HepG2 (cell line): Measurements from ENCODE around the gene NOL4L. TPM values are rescaled to one million over a fixed set of nuclear protein-coding genes. Genes with fewer than 3 reads are reported as not detected.

Experiments
- ATAC-seq: fragments of 200-7000 bp; cut with Tn5 transposase; 3 replicates; pipeline ENCODE4 v1.9.1; 2020; ENCODE audit warnings: mild to moderate bottlenecking, moderate library complexity
- BruUV-seq: library from RNA; stranded (reverse); fragments of 400-500 nt; replicated peaks from 2 replicates; lab custom pipeline; 2021; lab: Mats Ljungman, UMichigan
- CTCF ChIA-PET: fragments of 300-600 bp; formaldehyde crosslinking; extraction: SDS; loops from one replicate; lab custom pipeline; 2021; ENCODE audit warnings: low total read pairs, inconsistent platforms, low intra/inter-chr PET ratio; lab: Yijun Ruan, JAX
- POLR2A ChIA-PET: fragments of 350-600 bp; sonication (Branson Sonifier 250); formaldehyde crosslinking; loops from one replicate; lab custom pipeline; 2020; ENCODE audit warnings: antibody characterized with exemption, inconsistent platforms; lab: Yijun Ruan, JAX
- DNase-seq: peaks from one replicate; pipeline ENCODE4 v3.0.0-alpha.2; 2015; ENCODE audit warnings: low spot score
- FAIRE-seq: peaks from 3 replicates; lab custom pipeline; 2011; peaks lifted over from hg19 to GRCh38; lab: Jason Lieb, UNC
- H2AFZ ChIP-seq: one replicate; pipeline ENCODE4 v1.6.1; 2011; ENCODE audit warnings: low read length, inconsistent platforms
- H3K27ac ChIP-seq: fragments of 300-600 bp; 3 replicates; pipeline ENCODE4 v1.8.0; 2011; ENCODE audit warnings: mixed run types, mild to moderate bottlenecking, mixed read lengths, low read length, inconsistent platforms; ENCODE audit not compliant: insufficient read depth; ENCODE audit errors: extremely low read length
- H3K27me3 ChIP-seq, 2 experiments: fragments of 200-600 bp in 1 of 2; 2 replicates in 1 of 2; 3 replicates in 1 of 2; pipeline versions ENCODE4 v1.6.0 to v1.8.0; 2011; ENCODE audit warnings: low read length in 2 of 2, mild to moderate bottlenecking in 2 of 2, moderate library complexity in 2 of 2, inconsistent platforms in 1 of 2; ENCODE audit not compliant: insufficient read depth in 2 of 2, control insufficient read depth in 1 of 2
- H3K36me3 ChIP-seq, 2 experiments: fragments of 200-600 bp in 1 of 2; replicated peaks in 1 of 2; 2 replicates in 1 of 2; 3 replicates in 1 of 2; pipeline versions ENCODE4 v1.5.1 to v1.8.0; 2011; ENCODE audit warnings: low read length in 2 of 2, inconsistent platforms in 1 of 2; ENCODE audit not compliant: insufficient read depth in 2 of 2, control insufficient read depth in 1 of 2
- H3K4me1 ChIP-seq: 2 replicates; pipeline ENCODE4 v1.5.1; 2012; ENCODE audit warnings: low read length, inconsistent platforms; ENCODE audit not compliant: insufficient read depth
- H3K4me2 ChIP-seq: 2 replicates; pipeline ENCODE4 v1.6.0; 2011; ENCODE audit warnings: low read depth, low read length, inconsistent platforms
- H3K4me3 ChIP-seq, 3 experiments: fragments of 200-600 bp in 1 of 3; sonication (generic), shearing (Covaris generic) in 1 of 3; replicated peaks in 1 of 3; 2 replicates each; pipeline ENCODE4 v1.5.1; 2011 to 2016; ENCODE audit warnings: low read length in 3 of 3, inconsistent platforms in 2 of 3, low read depth in 2 of 3, mild to moderate bottlenecking in 2 of 3, control low read depth in 1 of 3, mixed read lengths in 1 of 3; ENCODE audit not compliant: insufficient read depth in 1 of 3
- H3K79me2 ChIP-seq: one replicate; pipeline ENCODE4 v1.6.1; 2011; ENCODE audit warnings: low read length, inconsistent platforms; ENCODE audit not compliant: insufficient read depth
- H3K9ac ChIP-seq: 2 replicates; pipeline ENCODE4 v1.6.0; 2011; ENCODE audit warnings: mild to moderate bottlenecking, low read depth, low read length, inconsistent platforms; ENCODE audit not compliant: insufficient read depth
- H3K9me3 ChIP-seq: 2 replicates; pipeline ENCODE4 v1.5.1; 2012; ENCODE audit warnings: mild to moderate bottlenecking, low read length
- H4K20me1 ChIP-seq: 2 replicates; pipeline ENCODE4 v1.6.0; 2011; ENCODE audit warnings: inconsistent platforms, mild to moderate bottlenecking, low read length, moderate library complexity; ENCODE audit not compliant: insufficient read depth
- BCL6 ChIP-seq: IDR thresholded peaks from 2 replicates; pipeline ENCODE4 v1.6.1; 2016; ENCODE audit warnings: missing genetic modification reagents, missing compliant biosample characterization
- HNRNPK ChIP-seq: fragments of 200-400 bp; formaldehyde crosslinking; IDR thresholded peaks from 2 replicates; pipeline ENCODE4 v1.6.1; 2018; ENCODE audit warnings: low read length, low read depth, moderate library complexity, mild to moderate bottlenecking; ENCODE audit not compliant: poor library complexity, severe bottlenecking
- KLF15 ChIP-seq: sonication (generic); formaldehyde crosslinking; IDR thresholded peaks from 2 replicates; pipeline ENCODE4 v1.8.1; 2023; ENCODE audit warnings: borderline replicate concordance, mild to moderate bottlenecking, inconsistent platforms, missing genetic modification reagents, mixed read lengths
- WGBS: methylation state at CpG from one replicate; pipeline ENCODE4 v1.1.6; 2017; ENCODE audit warnings: low lambda C conversion rate; 5-methylcytosine and 5-hydroxymethylcytosine counted together
- in situ Hi-C: cut with HindIII; loops from 2 replicates; pipeline ENCODE4 v1.10.0; 2017; ENCODE audit warnings: low pct_unique_long_range_greater_than_20kb; ENCODE audit not compliant: extremely low pct_ligation_motif_present
- intact Hi-C: fragments of 100-400 bp; cut with micrococcal nuclease; formaldehyde crosslinking; loops from one replicate; pipeline ENCODE4 v1.10.0; 2022; ENCODE audit not compliant: unreplicated experiment
- polyA plus RNA-seq, 8 experiments: library from polyadenylated mRNA; depleted of rRNA in 3 of 8; stranded (reverse) in 7 of 8; unstranded in 1 of 8; fragments of >200 nt; fragmentation: Illumina TruSeq in 4 of 8; extraction: Trizol in 4 of 8; gene quantifications; 2 replicates each; pipeline versions ENCODE4 v1.2.1 to v1.2.3, GENCODE V29; 2011 to 2016; ENCODE audit warnings: low read depth in 4 of 8, missing spikeins in 1 of 8, mixed read lengths in 1 of 8; ENCODE audit not compliant: insufficient read depth in 1 of 8
- total RNA-seq, 5 experiments: library from RNA; depleted of rRNA; stranded (reverse); fragments of >200 nt; fragmentation: Illumina TruSeq; extraction: Trizol; gene quantifications; 2 replicates each; pipeline ENCODE4 v1.2.3, GENCODE V29; 2016; ENCODE audit warnings: low read depth in 1 of 5
- TF ChIP-seq, protein P1 (sequence below): sonication (generic); formaldehyde crosslinking; IDR thresholded peaks from 2 replicates; pipeline ENCODE4 v1.4.0; 2020; ENCODE audit warnings: mild to moderate bottlenecking, missing genetic modification reagents
- TF ChIP-seq, protein P2 (sequence below): sonication (generic); formaldehyde crosslinking; IDR thresholded peaks from 2 replicates; pipeline ENCODE4 v1.4.0; 2020; ENCODE audit warnings: missing genetic modification reagents

The NOL4L gene
- total and polyA plus RNA-seq, 2 of the 13 experiments (the other 11 are each of a cell fraction or from before 2014, with no cell fraction given), result 16.6 to 35.4 TPM

DNA sequence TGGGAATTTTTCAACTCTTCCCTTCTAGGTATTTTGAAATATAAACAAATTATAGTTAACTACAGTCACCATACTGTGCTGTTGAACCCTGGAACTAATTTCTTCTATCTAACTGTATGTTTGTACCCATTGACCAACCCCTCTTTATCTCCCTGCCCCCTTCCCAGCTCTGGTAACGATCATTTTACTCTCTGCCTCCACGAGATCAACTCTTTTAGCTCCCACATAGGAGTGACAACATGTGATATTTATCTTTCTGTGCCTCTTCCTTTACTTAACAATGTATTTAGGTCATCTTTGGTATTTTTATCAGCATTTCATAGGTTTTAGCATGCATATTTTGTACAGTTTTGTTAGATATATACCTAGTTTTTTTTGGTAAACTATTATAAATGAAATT, 181.1 kb downstream of the NOL4L start:
- H3K79me2 ChIP-seq, result peaks cover 89% of the 10 kb centered on the region
- ChIA-PET POLR2A (no interaction called here), CTCF (no interaction called here)
- 88% methylated on average over 2 of the region's 2 CpGs for WGBS
- FAIRE-seq, result no peak
- H2AFZ ChIP-seq, result no peak overlapping the region
- no peak overlapping the region for H3K4me3 ChIP-seq
- intact Hi-C loops, result no loop called here
- ATAC-seq, result no peak
- H3K4me1 ChIP-seq, result peaks cover 14% of the 10 kb centered on the region
- in situ Hi-C loops, result no loop called here
- no peak overlapping the region for H3K27ac ChIP-seq
- no peaks in the 10 kb centered on the region for H3K27me3 ChIP-seq
- peaks cover 24 to 53% of the 10 kb centered on the region in 2 experiments for H3K36me3 ChIP-seq
- TF ChIP-seq KLF15 (CRISPR knock-in tag), result no peak
- TF ChIP-seq, protein P1, sequence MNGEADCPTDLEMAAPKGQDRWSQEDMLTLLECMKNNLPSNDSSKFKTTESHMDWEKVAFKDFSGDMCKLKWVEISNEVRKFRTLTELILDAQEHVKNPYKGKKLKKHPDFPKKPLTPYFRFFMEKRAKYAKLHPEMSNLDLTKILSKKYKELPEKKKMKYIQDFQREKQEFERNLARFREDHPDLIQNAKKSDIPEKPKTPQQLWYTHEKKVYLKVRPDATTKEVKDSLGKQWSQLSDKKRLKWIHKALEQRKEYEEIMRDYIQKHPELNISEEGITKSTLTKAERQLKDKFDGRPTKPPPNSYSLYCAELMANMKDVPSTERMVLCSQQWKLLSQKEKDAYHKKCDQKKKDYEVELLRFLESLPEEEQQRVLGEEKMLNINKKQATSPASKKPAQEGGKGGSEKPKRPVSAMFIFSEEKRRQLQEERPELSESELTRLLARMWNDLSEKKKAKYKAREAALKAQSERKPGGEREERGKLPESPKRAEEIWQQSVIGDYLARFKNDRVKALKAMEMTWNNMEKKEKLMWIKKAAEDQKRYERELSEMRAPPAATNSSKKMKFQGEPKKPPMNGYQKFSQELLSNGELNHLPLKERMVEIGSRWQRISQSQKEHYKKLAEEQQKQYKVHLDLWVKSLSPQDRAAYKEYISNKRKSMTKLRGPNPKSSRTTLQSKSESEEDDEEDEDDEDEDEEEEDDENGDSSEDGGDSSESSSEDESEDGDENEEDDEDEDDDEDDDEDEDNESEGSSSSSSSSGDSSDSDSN (CRISPR knock-in tag), result no peak
- TF ChIP-seq BCL6 (CRISPR knock-in tag), result no peak
- TF ChIP-seq, protein P2, sequence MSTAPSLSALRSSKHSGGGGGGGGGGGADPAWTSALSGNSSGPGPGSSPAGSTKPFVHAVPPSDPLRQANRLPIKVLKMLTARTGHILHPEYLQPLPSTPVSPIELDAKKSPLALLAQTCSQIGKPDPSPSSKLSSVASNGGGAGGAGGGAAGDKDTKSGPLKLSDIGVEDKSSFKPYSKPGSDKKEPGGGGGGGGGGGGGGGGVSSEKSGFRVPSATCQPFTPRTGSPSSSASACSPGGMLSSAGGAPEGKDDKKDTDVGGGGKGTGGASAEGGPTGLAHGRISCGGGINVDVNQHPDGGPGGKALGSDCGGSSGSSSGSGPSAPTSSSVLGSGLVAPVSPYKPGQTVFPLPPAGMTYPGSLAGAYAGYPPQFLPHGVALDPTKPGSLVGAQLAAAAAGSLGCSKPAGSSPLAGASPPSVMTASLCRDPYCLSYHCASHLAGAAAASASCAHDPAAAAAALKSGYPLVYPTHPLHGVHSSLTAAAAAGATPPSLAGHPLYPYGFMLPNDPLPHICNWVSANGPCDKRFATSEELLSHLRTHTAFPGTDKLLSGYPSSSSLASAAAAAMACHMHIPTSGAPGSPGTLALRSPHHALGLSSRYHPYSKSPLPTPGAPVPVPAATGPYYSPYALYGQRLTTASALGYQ (CRISPR knock-in tag), result no peak
- peak; percentile 23 for TF ChIP-seq HNRNPK
- H4K20me1 ChIP-seq, result peaks cover 26% of the 10 kb centered on the region
- no peaks in the 10 kb centered on the region for H3K9me3 ChIP-seq
- DNase-seq, result no peak
- no peak overlapping the region for H3K4me2 ChIP-seq
- no peak overlapping the region for H3K9ac ChIP-seq
- no TSS peak for BruUV-seq
